ENCODE data around the gene PEF1.

Gene PEF1

GRCh38 chr1:31657972-31658510, 13.4 kb upstream of the PEF1 start:
- no peak for TF ChIP-seq CTCF (IDR thresholded peaks at IDR 0.05; ENCODE audit: low read depth, low read length, missing control alignments)
- no peak for DNase-seq (ENCODE audit: extremely low read depth, low read depth)
- H3K4me3 ChIP-seq (replicated peaks; ENCODE audit: low read depth, low read length): no peak overlapping the region

- no peak for TF ChIP-seq CTCF (IDR thresholded peaks at IDR 0.05; ENCODE audit: low read depth, low read length, missing control alignments)
- no peak for DNase-seq (ENCODE audit: extremely low read depth, low read depth)
- H3K4me3 ChIP-seq (replicated peaks; ENCODE audit: low read depth, low read length): no peak overlapping the region
These were observed 12.5 kb upstream of the PEF1 start for GRCh38 chr1:31657020-31657804.

GRCh38 chr1:31655756-31656155, 11.1 kb upstream of the PEF1 start:
- no peak for DNase-seq (ENCODE audit: extremely low read depth, low read depth)
- TF ChIP-seq CTCF (IDR thresholded peaks at IDR 0.05; ENCODE audit: low read depth, low read length, missing control alignments): no peak
- H3K4me3 ChIP-seq (replicated peaks; ENCODE audit: low read depth, low read length): no peak overlapping the region

- H3K4me3 ChIP-seq (replicated peaks; ENCODE audit: low read depth, low read length): no peak overlapping the region
- no peak for DNase-seq (ENCODE audit: extremely low read depth, low read depth)
- TF ChIP-seq CTCF (IDR thresholded peaks at IDR 0.05; ENCODE audit: low read depth, low read length, missing control alignments): no peak
These were observed 10.4 kb upstream of the PEF1 start for GRCh38 chr1:31655104-31655503.

GRCh38 chr1:31654474-31654776, 9.7 kb upstream of the PEF1 start:
- no peak for DNase-seq (ENCODE audit: extremely low read depth, low read depth)
- no peak for TF ChIP-seq CTCF (IDR thresholded peaks at IDR 0.05; ENCODE audit: low read depth, low read length, missing control alignments)
- no peak overlapping the region for H3K4me3 ChIP-seq (replicated peaks; ENCODE audit: low read depth, low read length)

GRCh38 chr1:31653717-31654473, 9.2 kb upstream of the PEF1 start:
- no peak for TF ChIP-seq CTCF (IDR thresholded peaks at IDR 0.05; ENCODE audit: low read depth, low read length, missing control alignments)
- DNase-seq (ENCODE audit: extremely low read depth, low read depth): no peak
- no peak overlapping the region for H3K4me3 ChIP-seq (replicated peaks; ENCODE audit: low read depth, low read length)
